SK-N-SH (cell line): ENCODE data around the gene AHNAK. TPM values are rescaled to one million over a fixed set of nuclear protein-coding genes. Genes with fewer than 3 reads are reported as not detected.

Source experiments
- CTCF ChIA-PET: fragments of 300-600, 350-600 bp; formaldehyde crosslinking; extraction: SDS; loops from one replicate; lab custom pipeline; 2021; lab: Yijun Ruan, JAX
- POLR2A ChIA-PET: fragments of 350-600 bp; sonication (Branson Sonifier 250); formaldehyde crosslinking; extraction: SDS; loops from one replicate; lab custom pipeline; 2020; ENCODE audit warnings: antibody characterized with exemption, inconsistent platforms; lab: Yijun Ruan, JAX
- DNase-seq: peaks from one replicate; pipeline ENCODE4 v3.0.0; 2012
- H2AFZ ChIP-seq: fragments of 200-600 bp; sonication (generic); 2 replicates; pipeline ENCODE4 v1.8.1; 2016; ENCODE audit warnings: antibody characterized with exemption, mild to moderate bottlenecking, low read depth
- H3F3A ChIP-seq: fragments of 200-600 bp; sonication (generic); replicated peaks from 2 replicates; pipeline ENCODE3; 2016; ENCODE audit warnings: antibody characterized with exemption, mild to moderate bottlenecking; ENCODE audit not compliant: insufficient read depth
- H3K27ac ChIP-seq, 2 experiments: fragments of 200-500 bp in 1 of 2; fragments of 200-600 bp in 1 of 2; sonication (Bioruptor generic) in 1 of 2; sonication (generic), shearing (Covaris generic) in 1 of 2; 2 replicates each; pipeline versions ENCODE4 v1.5.1 to v1.6.1; 2014 to 2016; ENCODE audit warnings: low read depth in 2 of 2, inconsistent platforms in 1 of 2, low read length in 1 of 2, mild to moderate bottlenecking in 1 of 2, mixed read lengths in 1 of 2
- H3K27me3 ChIP-seq: fragments of 200-600 bp; sonication (generic), shearing (Covaris generic); 2 replicates; pipeline ENCODE4 v1.6.1; 2016; ENCODE audit warnings: mixed run types; ENCODE audit not compliant: insufficient read depth
- H3K36me3 ChIP-seq, 2 experiments: fragments of 200-500 bp in 1 of 2; fragments of 200-600 bp in 1 of 2; sonication (Bioruptor generic) in 1 of 2; sonication (generic) in 1 of 2; replicated peaks in 1 of 2; 2 replicates each; pipeline versions ENCODE3 to v1.5.1; 2014 to 2016; ENCODE audit warnings: low read length in 1 of 2, mild to moderate bottlenecking in 1 of 2; ENCODE audit not compliant: insufficient read depth in 2 of 2, control insufficient read depth in 1 of 2
- H3K4me1 ChIP-seq, 2 experiments: fragments of 200-500 bp in 1 of 2; fragments of 200-600 bp in 1 of 2; sonication (Bioruptor generic) in 1 of 2; sonication (generic), shearing (Covaris generic) in 1 of 2; 2 replicates each; pipeline versions ENCODE4 v1.5.1 to v1.6.1; 2014 to 2016; ENCODE audit warnings: low read depth in 1 of 2, low read length in 1 of 2, mixed run types in 1 of 2; ENCODE audit not compliant: insufficient read depth in 2 of 2, control insufficient read depth in 1 of 2
- H3K4me2 ChIP-seq: fragments of 200-600 bp; sonication (generic), shearing (Covaris generic); 2 replicates; pipeline ENCODE4 v1.6.1; 2017; ENCODE audit warnings: mixed run types
- H3K4me3 ChIP-seq, 2 experiments: fragments of 200-500 bp in 1 of 2; fragments of 200-600 bp in 1 of 2; sonication (Bioruptor generic) in 1 of 2; sonication (generic), shearing (Covaris generic) in 1 of 2; 2 replicates each; pipeline versions ENCODE4 v1.5.1 to v1.8.1; 2014 to 2016; ENCODE audit warnings: low read depth in 2 of 2, inconsistent platforms in 1 of 2, low read length in 1 of 2, mild to moderate bottlenecking in 1 of 2, mixed read lengths in 1 of 2, moderate library complexity in 1 of 2
- H3K79me2 ChIP-seq: fragments of 200-600 bp; sonication (generic); 2 replicates; pipeline ENCODE4 v1.8.1; 2017; ENCODE audit warnings: mild to moderate bottlenecking; ENCODE audit not compliant: insufficient read depth
- H3K9ac ChIP-seq: fragments of 200-600 bp; sonication (generic); 2 replicates; pipeline ENCODE4 v1.6.1; 2017; ENCODE audit warnings: mixed run types
- H3K9me2 ChIP-seq: fragments of 200-600 bp; sonication (generic); 2 replicates; pipeline ENCODE4 v1.6.1; 2017; ENCODE audit warnings: mixed run types
- H3K9me3 ChIP-seq: fragments of 200-600 bp; sonication (generic); 2 replicates; pipeline ENCODE4 v1.6.1; 2017; ENCODE audit warnings: mixed run types, mild to moderate bottlenecking, moderate library complexity
- H4K20me1 ChIP-seq: fragments of 200-600 bp; sonication (generic); 2 replicates; pipeline ENCODE4 v1.6.1; 2017; ENCODE audit warnings: mild to moderate bottlenecking, mixed run types; ENCODE audit not compliant: insufficient read depth
- CHD2 ChIP-seq: fragments of 150-350 bp; IDR thresholded peaks from 2 replicates; pipeline ENCODE4 v1.6.1; 2018; ENCODE audit warnings: low read length; ENCODE audit not compliant: partially characterized antibody
- CTCF ChIP-seq: fragments of 200-600 bp; sonication (generic); IDR thresholded peaks from 2 replicates; pipeline ENCODE4 v1.6.1; 2017; ENCODE audit warnings: antibody characterized with exemption, mild to moderate bottlenecking, moderate library complexity
- ELF1 ChIP-seq: IDR thresholded peaks from 2 replicates; pipeline ENCODE4 v1.4.0; 2012
- EP300 ChIP-seq, 2 experiments: IDR thresholded peaks; 2 replicates each; pipeline versions ENCODE4 v1.4.0 to v1.6.1; 2012; ENCODE audit warnings: borderline replicate concordance in 1 of 2, low read depth in 1 of 2, low read length in 1 of 2
- EZH2phosphoT487 ChIP-seq: fragments of 200-600 bp; sonication (generic); IDR thresholded peaks from 2 replicates; pipeline ENCODE4 v1.6.1; 2017; ENCODE audit warnings: low read depth, mixed run types, mild to moderate bottlenecking, antibody characterized with exemption, moderate library complexity, borderline replicate concordance
- FOSL2 ChIP-seq: IDR thresholded peaks from 2 replicates; pipeline ENCODE4 v1.4.0; 2012; ENCODE audit warnings: low read depth, mild to moderate bottlenecking, moderate library complexity, borderline replicate concordance
- GABPA ChIP-seq: IDR thresholded peaks from 2 replicates; pipeline ENCODE4 v1.4.0; 2012; ENCODE audit warnings: low read depth, mild to moderate bottlenecking
- GATA2 ChIP-seq: sonication (generic); formaldehyde crosslinking; IDR thresholded peaks from 2 replicates; pipeline ENCODE4 v1.5.0; 2020; ENCODE audit warnings: mild to moderate bottlenecking, missing genetic modification reagents
- JUND ChIP-seq: IDR thresholded peaks from 2 replicates; pipeline ENCODE4 v1.4.0; 2012
- NRF1 ChIP-seq: IDR thresholded peaks from 2 replicates; pipeline ENCODE4 v1.6.1; 2012; ENCODE audit warnings: low read depth, mild to moderate bottlenecking, low read length
- POLR2AphosphoS5 ChIP-seq: IDR thresholded peaks from 2 replicates; pipeline ENCODE4 v1.6.1; 2012; ENCODE audit warnings: low read depth, low read length
- RCOR1 ChIP-seq: fragments of 150-350 bp; IDR thresholded peaks from 2 replicates; pipeline ENCODE4 v1.6.1; 2017; ENCODE audit warnings: antibody characterized with exemption, low read length
- SIN3A ChIP-seq: IDR thresholded peaks from 2 replicates; pipeline ENCODE4 v1.6.1; 2012; ENCODE audit warnings: low read depth, mild to moderate bottlenecking, low read length, moderate library complexity, borderline replicate concordance
- TAF1 ChIP-seq: IDR thresholded peaks from 2 replicates; pipeline ENCODE4 v1.6.1; 2012; ENCODE audit warnings: low read depth, mild to moderate bottlenecking, low read length, moderate library complexity, borderline replicate concordance
- TCF12 ChIP-seq: IDR thresholded peaks from 2 replicates; pipeline ENCODE4 v1.4.0; 2012
- TEAD4 ChIP-seq: IDR thresholded peaks from 2 replicates; pipeline ENCODE4 v1.4.0; 2012; ENCODE audit warnings: mild to moderate bottlenecking, borderline replicate concordance; ENCODE audit not compliant: insufficient read depth
- ZBTB33 ChIP-seq: IDR thresholded peaks from 2 replicates; pipeline ENCODE4 v1.4.0; 2012; ENCODE audit warnings: low read depth, borderline replicate concordance
- WGBS: methylation state at CpG from one replicate; pipeline ENCODE4 v1.1.6; 2017; ENCODE audit warnings: low lambda C conversion rate; 5-methylcytosine and 5-hydroxymethylcytosine counted together
- polyA plus RNA-seq, 3 experiments: library from polyadenylated mRNA; depleted of rRNA; stranded (reverse); fragments of >200 nt; gene quantifications; 2 replicates each; pipeline ENCODE4 v1.2.3, GENCODE V29; 2012
- TF ChIP-seq, protein P1 (sequence below): fragments of 150-350 bp; IDR thresholded peaks from 2 replicates; pipeline ENCODE4 v1.6.1; 2017; ENCODE audit warnings: antibody characterized with exemption, low read length, low read depth, borderline replicate concordance

AHNAK gene
- polyA plus RNA-seq, 1 of the 3 experiments (the other 2 are of a cell fraction), result 57.8 TPM

- TF ChIP-seq GABPA, result no peak
- TF ChIP-seq FOSL2, result no peak
- peak; percentile 52; the same call in 1 of the 2 replicates for TF ChIP-seq SIN3A
- no peak for TF ChIP-seq RCOR1
- TF ChIP-seq, protein P1, sequence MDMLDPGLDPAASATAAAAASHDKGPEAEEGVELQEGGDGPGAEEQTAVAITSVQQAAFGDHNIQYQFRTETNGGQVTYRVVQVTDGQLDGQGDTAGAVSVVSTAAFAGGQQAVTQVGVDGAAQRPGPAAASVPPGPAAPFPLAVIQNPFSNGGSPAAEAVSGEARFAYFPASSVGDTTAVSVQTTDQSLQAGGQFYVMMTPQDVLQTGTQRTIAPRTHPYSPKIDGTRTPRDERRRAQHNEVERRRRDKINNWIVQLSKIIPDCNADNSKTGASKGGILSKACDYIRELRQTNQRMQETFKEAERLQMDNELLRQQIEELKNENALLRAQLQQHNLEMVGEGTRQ, result no peak; the same call in 1 of the 2 replicates
- no peak for TF ChIP-seq EZH2phosphoT487
- no peak for TF ChIP-seq TEAD4
- TF ChIP-seq EP300 (IDR thresholded peaks at IDR 0.05; ENCODE audit: borderline replicate concordance in 1 of 2, low read depth in 1 of 2, low read length in 1 of 2), result no peak
- no peak for TF ChIP-seq ELF1
- TF ChIP-seq TCF12, result 0 out of 2 replicates have a peak, but pooled peaks have one; percentile 42
- no peak for TF ChIP-seq JUND
These were observed 102.3 kb downstream of the AHNAK start (continued) for GRCh38 chr11:62444236-62444833.

- H3K36me3 ChIP-seq, result no peaks in the 10 kb centered on the region
- no peak for TF ChIP-seq GATA2 (CRISPR knock-in tag)
- no peak for TF ChIP-seq ZBTB33
- TF ChIP-seq ELF1, result no peak
- no peak for TF ChIP-seq CHD2
- TF ChIP-seq POLR2AphosphoS5, result no peak
- no peak for TF ChIP-seq FOSL2
- TF ChIP-seq CTCF, result no peak
- TF ChIP-seq TCF12, result no peak
- TF ChIP-seq NRF1, result no peak
- no peak for TF ChIP-seq TAF1
- no peak for TF ChIP-seq GABPA
- H3K9me2 ChIP-seq, result no peaks in the 10 kb centered on the region
- no peaks in the 10 kb centered on the region for H3K79me2 ChIP-seq
- H3K4me2 ChIP-seq, result peak overlapping the region; percentile 96
- peaks cover 4% of the 10 kb centered on the region for H3F3A ChIP-seq
- peak overlapping the region; percentile 55 to 69 for H3K4me3 ChIP-seq
- ChIA-PET POLR2A (interaction anchor here (0.7 to 2.1 kb wide), 6 partner anchors 9 to 398 kb away, joined by 3 to 4 read pairs (median 4); partner anchors contain the start of gene EEF1G), CTCF (interaction anchor here (0.8 to 3.0 kb wide), 8 partner anchors 15 to 251 kb away, joined by 3 to 16 read pairs (median 8); no protein-coding TSS in a partner anchor)
- peak; percentile 64 for DNase-seq
- WGBS, result 90% methylated on average over 14 of the region's 17 CpGs
- H3K27ac ChIP-seq, result peak overlapping the region; percentile 83 to 91
- peaks cover 19 to 22% of the 10 kb centered on the region in 2 experiments for H3K4me1 ChIP-seq
- no peaks in the 10 kb centered on the region for H3K27me3 ChIP-seq
- H2AFZ ChIP-seq, result peak overlapping the region; percentile 83; the same call in 1 of the 2 replicates
- H3K9me3 ChIP-seq, result no peaks in the 10 kb centered on the region
- no peaks in the 10 kb centered on the region for H4K20me1 ChIP-seq
- peak overlapping the region; percentile 79 for H3K9ac ChIP-seq
These were observed 103.0 kb downstream of the AHNAK start for GRCh38 chr11:62443390-62444235.
